Activated CD4-positive, alpha-beta memory T cell treated with anti-CD3 and anti-CD28 coated beads for 36 hours (primary cell): ENCODE data around the gene SOX6. TPM values are rescaled to one million over a fixed set of nuclear protein-coding genes. Genes with fewer than 3 reads are reported as not detected.

Experiments
- CTCF ChIA-PET: fragments of 350-600 bp; sonication (Branson Sonifier 250); formaldehyde crosslinking; loops from one replicate; lab custom pipeline; 2021; ENCODE audit warnings: antibody characterized with exemption, inconsistent platforms; lab: Charles Lee
- POLR2A ChIA-PET: fragments of 350-600 bp; sonication (Branson Sonifier 250); formaldehyde crosslinking; loops from one replicate; lab custom pipeline; 2021; ENCODE audit warnings: antibody characterized with exemption; lab: Charles Lee
- DNase-seq: peaks from one replicate; pipeline ENCODE4 v3.0.0-alpha.2; 2020
- H3K27ac Mint-ChIP-seq: one replicate; pipeline ENCODE4 v1.8.0; 2021; ENCODE audit warnings: mixed read lengths
- H3K27me3 Mint-ChIP-seq: one replicate; pipeline ENCODE4 v1.8.0; 2021; ENCODE audit warnings: mixed read lengths
- H3K36me3 Mint-ChIP-seq: one replicate; pipeline ENCODE4 v1.8.0; 2021; ENCODE audit warnings: mixed read lengths
- H3K4me1 Mint-ChIP-seq: one replicate; pipeline ENCODE4 v1.8.0; 2021; ENCODE audit warnings: low read depth, mixed read lengths
- H3K4me3 Mint-ChIP-seq: one replicate; pipeline ENCODE4 v1.8.0; 2021; ENCODE audit warnings: mild to moderate bottlenecking, mixed read lengths
- H3K9me3 Mint-ChIP-seq: one replicate; pipeline ENCODE4 v1.8.0; 2021; ENCODE audit warnings: mixed read lengths
- intact Hi-C: fragments of 100-400 bp; cut with micrococcal nuclease; formaldehyde crosslinking; loops from one replicate; pipeline ENCODE4 v1.15.1; 2023
- total RNA-seq, 2 experiments: library from RNA; stranded (reverse); gene quantifications; one replicate each; pipeline ENCODE4 v1.2.3, GENCODE V29; 2021

SOX6 gene
- total RNA-seq, 2 experiments from 2014 or later = not detected

DNA sequence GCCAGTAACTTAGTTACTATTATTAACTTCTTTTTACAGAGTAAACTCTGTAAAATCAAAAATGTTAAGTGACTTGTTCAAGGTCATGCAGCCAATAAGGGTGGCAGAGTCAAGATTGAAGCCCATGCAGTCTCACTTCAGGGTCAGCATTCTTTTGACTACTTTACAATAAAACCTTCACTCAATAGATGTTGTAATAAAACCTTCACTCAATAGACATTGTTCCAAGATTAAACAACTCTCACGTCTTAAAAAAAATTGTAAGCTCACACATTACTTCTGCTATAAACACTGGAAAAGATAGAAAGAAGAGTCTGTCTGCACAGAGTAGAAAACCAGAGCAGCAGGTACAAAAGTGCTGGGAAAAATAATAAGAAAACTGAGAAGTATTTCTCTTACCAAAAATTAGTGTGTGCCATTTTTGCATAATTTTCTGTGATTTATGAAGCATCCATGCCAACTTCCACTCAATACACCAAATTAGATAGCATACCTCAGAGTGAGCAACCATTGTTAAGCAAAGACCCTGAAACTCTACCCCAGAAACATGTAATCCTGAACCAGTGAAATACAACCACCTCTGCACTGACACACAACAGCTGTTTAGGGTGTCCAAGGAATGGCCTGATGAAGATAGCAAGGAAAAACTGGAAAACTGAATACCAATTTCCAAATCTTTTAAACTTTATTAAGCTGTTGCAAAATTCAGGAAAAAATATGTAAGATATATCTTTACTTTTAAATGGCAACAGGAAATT is 4.9 kb upstream of the SOX6 start:
- Mint-ChIP-seq H3K27me3 (no peaks in the 10 kb centered on the region), H3K36me3 (no peaks in the 10 kb centered on the region), H3K27ac (no peak overlapping the region), H3K4me1 (no peaks in the 10 kb centered on the region), H3K9me3 (peaks cover 8% of the 10 kb centered on the region), H3K4me3 (no peak overlapping the region)
- no peak for DNase-seq
- ChIA-PET POLR2A (no interaction called here), CTCF (no interaction called here)
- intact Hi-C loops = no loop called here

DNA sequence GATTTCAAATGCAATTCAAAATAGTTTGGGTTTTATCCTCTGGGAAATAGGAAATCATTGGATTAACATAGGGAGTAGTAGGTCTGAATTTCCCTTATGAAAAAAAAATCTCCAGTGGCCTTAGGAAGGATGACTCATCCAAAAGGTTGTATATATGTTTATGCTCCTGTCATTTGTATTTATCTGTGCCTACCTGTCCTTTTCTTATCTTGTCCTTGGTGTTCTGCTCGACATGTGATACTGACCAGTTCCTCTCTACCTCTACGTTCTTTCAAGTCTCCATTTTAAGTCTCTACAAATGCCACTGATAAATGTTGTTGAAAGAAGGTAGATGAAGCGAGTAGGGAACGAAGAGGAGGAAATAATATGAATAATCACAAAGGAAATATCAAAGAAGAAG is 3.0 kb upstream of the SOX6 start:
- no peak overlapping the region for H3K27ac Mint-ChIP-seq
- intact Hi-C loops = no loop called here
- no peak overlapping the region for H3K4me3 Mint-ChIP-seq
- POLR2A ChIA-PET = no interaction called here
- peaks cover 8% of the 10 kb centered on the region for H3K9me3 Mint-ChIP-seq
- no peaks in the 10 kb centered on the region for H3K36me3 Mint-ChIP-seq
- CTCF ChIA-PET = no interaction called here
- DNase-seq = no peak
- no peaks in the 10 kb centered on the region for H3K4me1 Mint-ChIP-seq
- H3K27me3 Mint-ChIP-seq = no peaks in the 10 kb centered on the region

DNA sequence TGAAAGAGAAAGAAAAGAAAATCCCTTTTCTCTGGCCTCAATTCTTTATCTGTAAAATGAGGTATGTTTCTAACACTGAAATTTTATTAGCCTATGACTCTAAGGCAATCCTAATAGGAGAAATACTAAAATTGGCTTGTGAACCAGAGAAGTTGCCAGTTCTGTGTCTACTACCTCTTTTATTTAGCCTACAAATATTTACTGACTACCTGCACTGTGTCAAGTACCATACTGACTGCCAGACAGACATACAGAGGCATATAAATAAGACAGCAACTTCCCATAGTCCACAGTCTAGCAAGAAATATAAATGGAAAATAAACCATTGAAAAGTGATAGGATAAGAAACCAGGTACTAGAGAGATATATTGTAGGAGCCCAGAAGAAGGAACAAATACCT is 2.4 kb upstream of the SOX6 start:
- DNase-seq = no peak
- H3K4me3 Mint-ChIP-seq = no peak overlapping the region
- H3K27me3 Mint-ChIP-seq = no peaks in the 10 kb centered on the region
- no peaks in the 10 kb centered on the region for H3K36me3 Mint-ChIP-seq
- POLR2A ChIA-PET = no interaction called here
- H3K9me3 Mint-ChIP-seq = peaks cover 8% of the 10 kb centered on the region
- no peaks in the 10 kb centered on the region for H3K4me1 Mint-ChIP-seq
- CTCF ChIA-PET = no interaction called here
- intact Hi-C loops = no loop called here
- H3K27ac Mint-ChIP-seq = no peak overlapping the region

DNA sequence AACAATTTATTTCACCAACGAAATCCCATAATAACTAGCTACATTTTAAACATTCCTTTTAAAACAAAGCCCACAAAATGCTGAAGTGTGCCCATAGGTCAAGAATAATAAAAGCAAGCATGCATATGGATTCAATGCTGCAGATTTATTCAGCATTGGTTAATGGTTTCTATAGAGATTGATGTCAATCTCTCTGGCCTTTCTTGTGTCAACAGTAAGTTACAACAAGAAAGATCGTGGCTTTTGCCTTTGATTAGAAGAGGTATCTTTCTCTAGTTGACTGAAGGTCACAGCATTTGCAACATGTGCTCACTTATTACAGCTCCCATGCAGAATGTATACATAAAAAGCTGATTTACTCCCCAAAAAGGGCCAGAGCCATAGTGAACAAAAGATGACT is 1.4 kb upstream of the SOX6 start:
- intact Hi-C loops = no loop called here
- no peak for DNase-seq
- Mint-ChIP-seq H3K4me1 (no peaks in the 10 kb centered on the region), H3K27ac (no peak overlapping the region), H3K9me3 (peaks cover 8% of the 10 kb centered on the region), H3K27me3 (no peaks in the 10 kb centered on the region), H3K4me3 (no peak overlapping the region), H3K36me3 (no peaks in the 10 kb centered on the region)
- POLR2A ChIA-PET = no interaction called here
- CTCF ChIA-PET = no interaction called here

DNA sequence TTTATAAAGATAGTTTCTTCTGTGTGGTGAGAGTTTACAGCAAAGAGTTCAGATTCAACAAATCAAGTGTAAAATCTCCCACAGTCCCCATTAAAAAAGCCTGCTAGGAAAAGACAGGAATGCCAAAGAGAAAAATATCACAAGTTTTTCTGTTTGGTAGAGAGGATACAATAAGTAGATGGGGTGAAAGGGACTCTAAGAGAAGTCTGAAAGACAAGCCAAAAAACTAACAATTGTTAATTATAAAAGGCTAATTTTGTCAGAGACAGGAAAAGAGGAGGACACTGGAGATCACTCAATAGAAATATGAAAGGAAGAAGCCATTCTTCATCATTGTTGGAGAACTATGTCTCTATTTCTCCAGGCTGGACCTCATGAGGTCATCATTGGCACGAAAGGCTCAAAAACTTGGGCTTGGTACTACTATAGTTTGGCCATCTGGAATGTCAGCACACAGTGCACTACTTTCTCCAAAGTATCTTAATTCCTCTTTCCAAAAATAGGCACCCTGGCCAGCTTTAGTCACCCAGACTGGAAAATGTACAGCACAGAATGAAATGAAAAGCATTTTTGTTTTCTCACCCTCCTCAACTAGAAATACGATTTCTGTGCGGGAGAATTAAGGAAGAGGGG is 531 bp upstream of the SOX6 start:
- Mint-ChIP-seq H3K27me3 (no peaks in the 10 kb centered on the region), H3K36me3 (no peaks in the 10 kb centered on the region), H3K4me1 (no peaks in the 10 kb centered on the region), H3K27ac (no peak overlapping the region), H3K9me3 (peaks cover 4% of the 10 kb centered on the region), H3K4me3 (no peak overlapping the region)
- POLR2A ChIA-PET = no interaction called here
- intact Hi-C loops = no loop called here
- CTCF ChIA-PET = no interaction called here
- no peak for DNase-seq

DNA sequence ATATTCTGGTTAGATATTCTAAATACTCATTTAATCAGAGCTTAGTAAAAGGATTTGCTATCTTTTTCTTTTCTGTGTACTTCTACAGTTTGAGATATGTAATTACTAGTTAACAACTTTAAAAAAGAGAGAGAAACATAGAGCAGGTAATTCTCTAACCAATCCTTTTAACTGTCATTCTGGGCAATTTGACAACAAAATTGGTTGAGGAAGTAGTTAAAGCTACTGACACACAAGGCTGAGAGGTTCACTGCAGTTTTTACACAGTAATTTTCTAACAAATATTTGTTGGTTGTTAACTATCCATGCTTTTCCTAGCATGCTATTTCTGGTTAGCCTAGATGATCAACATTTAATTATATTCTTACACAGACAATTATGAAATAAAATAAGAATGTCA is 3.6 kb downstream of the SOX6 start:
- Mint-ChIP-seq H3K27ac (no peak overlapping the region), H3K27me3 (no peaks in the 10 kb centered on the region), H3K4me1 (no peaks in the 10 kb centered on the region), H3K36me3 (no peaks in the 10 kb centered on the region), H3K4me3 (no peak overlapping the region), H3K9me3 (peaks cover 3% of the 10 kb centered on the region)
- intact Hi-C loops = no loop called here
- POLR2A ChIA-PET = no interaction called here
- DNase-seq = no peak
- CTCF ChIA-PET = no interaction called here

DNA sequence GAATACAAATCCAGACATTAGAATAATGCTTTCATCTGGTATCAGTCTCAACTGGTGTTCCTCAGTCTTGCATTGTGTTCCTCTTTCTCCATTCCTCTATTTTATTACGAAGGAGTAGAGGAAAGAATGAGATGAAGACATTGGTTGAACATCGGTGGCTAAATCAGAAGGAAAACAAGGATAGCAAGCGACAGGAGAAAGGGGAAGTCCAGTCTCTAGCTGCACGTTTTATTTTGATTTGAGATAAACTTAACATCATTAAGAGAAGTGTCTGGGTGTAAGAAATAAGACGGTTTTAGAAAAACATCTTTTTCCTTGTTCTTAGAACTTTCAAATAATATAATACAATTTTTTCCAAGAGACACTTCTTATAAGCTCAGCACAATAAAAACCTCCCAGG is 6.2 kb downstream of the SOX6 start:
- no peaks in the 10 kb centered on the region for H3K27me3 Mint-ChIP-seq
- H3K4me3 Mint-ChIP-seq = no peak overlapping the region
- peaks cover 3% of the 10 kb centered on the region for H3K9me3 Mint-ChIP-seq
- no peak for DNase-seq
- intact Hi-C loops = no loop called here
- POLR2A ChIA-PET = no interaction called here
- H3K27ac Mint-ChIP-seq = no peak overlapping the region
- no peaks in the 10 kb centered on the region for H3K36me3 Mint-ChIP-seq
- CTCF ChIA-PET = no interaction called here
- H3K4me1 Mint-ChIP-seq = no peaks in the 10 kb centered on the region

DNA sequence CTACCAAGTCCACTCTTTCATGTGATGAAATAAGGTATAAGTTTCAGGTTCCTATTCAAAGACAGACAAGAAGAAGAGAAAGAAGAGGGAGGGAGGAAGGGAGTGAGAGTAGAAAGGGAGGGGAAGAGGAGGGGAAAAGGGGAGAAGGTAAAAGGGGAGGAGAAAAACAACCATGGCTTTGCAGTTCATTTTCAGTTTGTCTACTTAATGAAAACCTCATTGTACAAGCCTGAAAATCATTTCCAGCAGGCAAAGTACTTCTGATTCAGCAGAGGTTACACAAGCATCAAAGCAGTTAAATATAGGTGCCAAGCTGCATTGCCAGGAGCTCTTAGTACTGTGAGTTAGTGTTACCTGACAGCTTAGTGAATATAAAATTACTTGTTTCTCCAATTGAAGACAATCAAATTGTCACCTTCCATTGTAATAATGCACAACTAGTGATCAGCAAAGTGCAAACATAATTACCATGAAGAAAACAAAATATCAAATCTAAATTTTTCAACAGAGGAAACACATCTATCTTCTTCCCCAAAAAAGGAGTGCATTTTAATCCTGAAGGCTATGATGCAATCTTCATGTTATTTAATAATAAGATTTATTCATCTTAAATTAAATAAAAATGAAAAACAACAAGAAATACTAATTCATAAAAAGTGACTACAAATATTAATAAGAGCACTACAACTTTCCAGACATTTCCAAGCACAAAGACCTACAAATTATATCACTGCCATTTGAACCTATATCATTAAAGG is 8.2 kb downstream of the SOX6 start:
- ChIA-PET CTCF (no interaction called here), POLR2A (no interaction called here)
- intact Hi-C loops = no loop called here
- H3K9me3 Mint-ChIP-seq = peaks cover 3% of the 10 kb centered on the region
- H3K4me3 Mint-ChIP-seq = no peak overlapping the region
- H3K4me1 Mint-ChIP-seq = no peaks in the 10 kb centered on the region
- H3K36me3 Mint-ChIP-seq = no peaks in the 10 kb centered on the region
- no peak overlapping the region for H3K27ac Mint-ChIP-seq
- DNase-seq = no peak
- H3K27me3 Mint-ChIP-seq = no peaks in the 10 kb centered on the region

DNA sequence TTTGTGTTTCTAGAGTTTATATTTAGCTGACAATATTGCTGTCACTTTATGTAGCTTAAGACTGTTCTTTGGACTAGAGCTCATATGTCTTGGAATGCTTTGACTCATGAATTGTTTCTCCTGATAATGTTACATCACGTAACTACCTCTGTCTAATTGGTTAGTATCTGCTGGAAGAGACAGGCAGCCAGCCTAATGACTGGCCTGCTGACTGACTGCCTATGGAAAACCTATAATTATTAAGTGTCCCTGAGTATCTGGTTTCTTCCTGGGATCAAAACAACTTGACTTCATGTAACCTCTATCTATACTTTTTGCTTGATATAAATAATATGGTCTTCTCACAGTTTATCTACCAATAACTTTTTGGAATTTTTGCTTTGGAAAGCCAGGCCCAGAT is 9.4 kb downstream of the SOX6 start:
- no peak for DNase-seq
- POLR2A ChIA-PET = no interaction called here
- no peaks in the 10 kb centered on the region for H3K27me3 Mint-ChIP-seq
- CTCF ChIA-PET = no interaction called here
- intact Hi-C loops = no loop called here
- H3K4me3 Mint-ChIP-seq = no peak overlapping the region
- no peaks in the 10 kb centered on the region for H3K4me1 Mint-ChIP-seq
- no peak overlapping the region for H3K27ac Mint-ChIP-seq
- no peaks in the 10 kb centered on the region for H3K36me3 Mint-ChIP-seq
- peaks cover 3% of the 10 kb centered on the region for H3K9me3 Mint-ChIP-seq

DNA sequence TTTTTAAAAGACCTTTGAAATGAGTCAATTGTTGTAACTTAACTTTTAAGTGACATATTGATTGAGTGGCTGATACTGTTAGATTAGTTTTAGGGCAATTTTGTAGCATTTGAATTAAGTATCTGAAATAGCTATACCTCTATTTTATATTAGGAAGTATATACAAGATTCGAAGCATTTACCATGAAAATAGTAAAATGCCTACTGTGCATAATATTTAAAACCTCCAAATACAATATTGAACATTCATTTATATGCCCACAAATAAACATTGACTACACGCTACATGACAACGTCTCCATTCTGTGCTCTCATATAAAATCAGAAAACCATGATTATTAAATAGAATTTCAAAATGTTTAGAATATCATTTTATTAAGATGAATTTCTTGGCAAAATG is 14.5 kb downstream of the SOX6 start:
- no peak overlapping the region for H3K4me3 Mint-ChIP-seq
- no peak overlapping the region for H3K27ac Mint-ChIP-seq
- no peaks in the 10 kb centered on the region for H3K36me3 Mint-ChIP-seq
- intact Hi-C loops = no loop called here
- POLR2A ChIA-PET = no interaction called here
- H3K27me3 Mint-ChIP-seq = no peaks in the 10 kb centered on the region
- no peak for DNase-seq
- CTCF ChIA-PET = no interaction called here
- peaks cover 5% of the 10 kb centered on the region for H3K9me3 Mint-ChIP-seq
- no peaks in the 10 kb centered on the region for H3K4me1 Mint-ChIP-seq

DNA sequence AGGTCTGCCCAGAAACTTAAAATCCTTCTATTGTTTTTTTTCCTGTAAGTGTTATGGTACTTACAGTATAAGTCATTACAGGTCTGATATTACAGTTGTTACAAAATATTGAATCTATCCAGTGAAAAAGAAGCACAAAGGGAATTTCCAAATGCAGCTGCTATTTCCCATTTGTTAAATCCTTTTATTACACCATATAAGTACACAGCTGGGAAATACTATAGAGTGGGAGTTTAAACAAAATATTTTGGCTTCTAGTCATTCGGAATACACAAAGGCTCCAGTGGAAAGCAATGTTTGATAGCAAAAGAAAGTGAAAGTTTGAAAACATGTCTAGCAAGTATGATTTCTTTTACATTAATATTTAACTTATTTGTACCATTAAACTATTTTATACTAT is 18.0 kb downstream of the SOX6 start:
- DNase-seq = no peak
- ChIA-PET POLR2A (no interaction called here), CTCF (no interaction called here)
- H3K4me3 Mint-ChIP-seq = no peak overlapping the region
- no peak overlapping the region for H3K27ac Mint-ChIP-seq
- intact Hi-C loops = no loop called here
- no peaks in the 10 kb centered on the region for H3K36me3 Mint-ChIP-seq
- no peaks in the 10 kb centered on the region for H3K27me3 Mint-ChIP-seq
- H3K4me1 Mint-ChIP-seq = no peaks in the 10 kb centered on the region
- H3K9me3 Mint-ChIP-seq = peaks cover 5% of the 10 kb centered on the region

DNA sequence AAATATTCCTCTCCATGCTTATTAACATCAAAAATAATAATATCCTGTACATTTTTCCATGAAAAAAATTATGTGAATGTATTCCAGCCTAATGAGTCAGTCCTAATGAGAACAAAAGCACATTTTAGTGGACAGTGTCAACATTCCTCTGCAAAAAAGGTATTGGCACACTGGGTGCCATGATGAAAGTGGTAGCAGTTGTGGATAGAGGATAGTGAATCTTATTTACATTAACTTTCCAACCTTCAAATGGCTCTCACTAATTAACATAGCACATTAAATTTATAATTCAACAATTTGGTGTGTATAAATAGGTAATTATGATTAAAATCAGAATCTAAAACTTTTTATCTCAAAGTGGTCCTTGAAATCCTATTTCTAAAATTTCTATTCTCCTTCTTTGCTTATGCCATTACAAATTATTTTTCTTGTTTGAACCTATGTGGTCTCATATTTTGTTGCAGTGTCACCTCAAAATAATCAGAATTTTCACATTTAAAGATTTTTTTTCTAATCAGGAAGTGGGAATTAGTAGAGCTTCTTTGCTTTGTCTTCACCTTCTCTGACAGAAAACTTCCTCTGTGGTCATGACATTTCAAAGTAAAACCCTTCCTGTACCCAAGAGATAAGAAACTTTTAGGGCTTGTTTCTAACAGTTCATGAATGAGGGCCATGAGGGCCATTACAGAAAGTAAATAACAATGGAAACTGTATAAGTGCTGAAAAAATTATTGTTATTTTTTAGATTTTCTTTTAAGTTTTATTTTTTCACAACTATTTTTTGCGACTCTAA is 18.7 kb downstream of the SOX6 start:
- no peaks in the 10 kb centered on the region for H3K27me3 Mint-ChIP-seq
- DNase-seq = no peak
- intact Hi-C loops = no loop called here
- ChIA-PET CTCF (no interaction called here), POLR2A (no interaction called here)
- no peaks in the 10 kb centered on the region for H3K4me1 Mint-ChIP-seq
- H3K36me3 Mint-ChIP-seq = no peaks in the 10 kb centered on the region
- H3K4me3 Mint-ChIP-seq = no peak overlapping the region
- H3K27ac Mint-ChIP-seq = no peak overlapping the region
- peaks cover 5% of the 10 kb centered on the region for H3K9me3 Mint-ChIP-seq
